B cell (primary cell): Measurements from ENCODE around the gene HCN4. TPM values are rescaled to one million over a fixed set of nuclear protein-coding genes. Genes with fewer than 3 reads are reported as not detected.

Experiments
- ATAC-seq: fragments of 200-7000 bp; cut with Tn5 transposase; one replicate; pipeline ENCODE4 v1.10.0; 2021; ENCODE audit warnings: low read depth, mild to moderate bottlenecking, moderate number of reproducible peaks, moderate library complexity
- CTCF ChIA-PET: fragments of 350-600 bp; sonication (Branson Sonifier 250); formaldehyde crosslinking; loops from one replicate; lab custom pipeline; 2021; ENCODE audit warnings: antibody characterized with exemption, inconsistent platforms; lab: Charles Lee
- POLR2A ChIA-PET: fragments of 350-600 bp; sonication (Branson Sonifier 250); formaldehyde crosslinking; loops from one replicate; lab custom pipeline; 2021; ENCODE audit warnings: antibody characterized with exemption; lab: Charles Lee
- DNase-seq: peaks from one replicate; pipeline ENCODE4 v3.0.0; 2013
- H2AFZ ChIP-seq: 2 replicates; pipeline ENCODE4 v1.6.1; 2012; ENCODE audit warnings: mild to moderate bottlenecking, low read depth, low read length; ENCODE audit not compliant: insufficient read depth, poor library complexity, severe bottlenecking
- H3K27ac ChIP-seq, 2 donors: 1 replicate in 1 of 2; 2 replicates in 1 of 2; pipeline ENCODE4 v1.5.1; 2012 to 2013; ENCODE audit warnings: low read length in 2 of 2, mild to moderate bottlenecking in 2 of 2, moderate library complexity in 1 of 2
- H3K27me3 ChIP-seq, 4 experiments: fragments of 200-600 bp in 1 of 4; sonication (generic) in 1 of 4; replicated peaks in 1 of 4; 1 replicate in 2 of 4; 2 replicates in 2 of 4; pipeline versions ENCODE4 v1.6.1 to v1.7.0; 2013 to 2016; ENCODE audit warnings: low read length in 3 of 4, mild to moderate bottlenecking in 2 of 4, mixed read lengths in 1 of 4, moderate library complexity in 1 of 4; ENCODE audit not compliant: insufficient read depth in 4 of 4, control insufficient read depth in 3 of 4; ENCODE audit errors: control extremely low read depth in 1 of 4
- H3K36me3 ChIP-seq, 2 experiments: replicated peaks in 1 of 2; 1 replicate in 1 of 2; 2 replicates in 1 of 2; pipeline versions ENCODE4 v1.6.1 to v1.7.1; 2013; ENCODE audit warnings: low read length in 1 of 2; ENCODE audit not compliant: insufficient read depth in 2 of 2, control insufficient read depth in 1 of 2; ENCODE audit errors: control extremely low read depth in 1 of 2, extremely low read depth in 1 of 2
- H3K4me1 ChIP-seq, 2 donors: fragments of 200-600 bp in 1 of 2; sonication (generic) in 1 of 2; 1 replicate in 1 of 2; 2 replicates in 1 of 2; pipeline versions ENCODE4 v1.5.1 to v1.6.1; 2013 to 2017; ENCODE audit warnings: low read length in 2 of 2; ENCODE audit not compliant: control insufficient read depth in 2 of 2, insufficient read depth in 2 of 2
- H3K4me2 ChIP-seq: replicated peaks from 2 replicates; pipeline ENCODE3; 2012; ENCODE audit warnings: mild to moderate bottlenecking, low read depth, low read length; ENCODE audit not compliant: poor library complexity, severe bottlenecking
- H3K4me3 ChIP-seq, 5 experiments: fragments of 200-600 bp in 1 of 5; sonication (generic) in 1 of 5; 1 replicate in 3 of 5; 2 replicates in 2 of 5; pipeline versions ENCODE4 v1.5.1 to v1.7.0; 2011 to 2016; ENCODE audit warnings: low read length in 4 of 5, mild to moderate bottlenecking in 4 of 5, low read depth in 2 of 5, control low read depth in 1 of 5, moderate library complexity in 1 of 5; ENCODE audit not compliant: insufficient read depth in 1 of 5; ENCODE audit errors: control extremely low read depth in 1 of 5, extremely low read depth in 1 of 5
- H3K79me2 ChIP-seq: fragments of 200-600 bp; sonication (generic); one replicate; pipeline ENCODE4 v1.6.0; 2016; ENCODE audit warnings: low read length; ENCODE audit not compliant: control insufficient read depth, insufficient read depth
- H3K9ac ChIP-seq: fragments of 200-600 bp; sonication (generic); 2 replicates; pipeline ENCODE4 v1.6.1; 2017; ENCODE audit warnings: mild to moderate bottlenecking, low read length, moderate library complexity
- H3K9me3 ChIP-seq, 3 donors: one replicate each; pipeline versions ENCODE4 v1.6.1 to v1.7.1; 2013; ENCODE audit warnings: low read length in 2 of 3; ENCODE audit not compliant: control insufficient read depth in 2 of 3, insufficient read depth in 1 of 3; ENCODE audit errors: control extremely low read depth in 1 of 3
- H4K20me1 ChIP-seq: 2 replicates; pipeline ENCODE4 v1.6.0; 2012; ENCODE audit warnings: mild to moderate bottlenecking, low read length; ENCODE audit not compliant: insufficient read depth, control insufficient read depth, poor library complexity, severe bottlenecking
- H3K27ac Mint-ChIP-seq: one replicate; pipeline ENCODE4 v1.8.0; 2021; ENCODE audit warnings: mixed read lengths
- H3K27me3 Mint-ChIP-seq: one replicate; pipeline ENCODE4 v1.8.0; 2021; ENCODE audit warnings: mixed read lengths
- H3K4me1 Mint-ChIP-seq: one replicate; pipeline ENCODE4 v1.8.0; 2021; ENCODE audit warnings: mixed read lengths
- H3K4me3 Mint-ChIP-seq: one replicate; pipeline ENCODE4 v1.8.0; 2021; ENCODE audit warnings: mixed read lengths
- H3K9me3 Mint-ChIP-seq: one replicate; pipeline ENCODE4 v1.8.0; 2022; ENCODE audit warnings: mixed read lengths; ENCODE audit not compliant: insufficient read depth
- EZH2 ChIP-seq: IDR thresholded peaks from 2 replicates; pipeline ENCODE4 v1.6.1; 2012; ENCODE audit warnings: borderline replicate concordance, low read depth, mild to moderate bottlenecking, moderate library complexity, low read length; ENCODE audit not compliant: insufficient read depth, poor library complexity, severe bottlenecking
- WGBS: methylation state at CpG from one replicate; pipeline ENCODE4 v1.1.5; 2013; ENCODE audit warnings: missing lambda C conversion rate; ENCODE audit not compliant: insufficient coverage; 5-methylcytosine and 5-hydroxymethylcytosine counted together
- intact Hi-C: fragments of 100-400 bp; cut with micrococcal nuclease; formaldehyde crosslinking; loops from one replicate; pipeline ENCODE4 v1.10.0; 2022
- polyA plus RNA-seq: library from polyadenylated mRNA; depleted of rRNA; stranded (reverse); fragments of >200 nt; gene quantifications from 2 replicates; pipeline ENCODE4 v1.2.3, GENCODE V29; 2012
- total RNA-seq, 2 donors: library from RNA; stranded (reverse); fragments of 120-200 nt in 1 of 2; gene quantifications; 1 replicate in 1 of 2; 2 replicates in 1 of 2; pipeline versions ENCODE4 v1.2.3 to v1.2.4, GENCODE V29; 2013 to 2022
- TF ChIP-seq, protein P1 (sequence below): fragments of 200-600 bp; IDR thresholded peaks from one replicate; pipeline ENCODE4 v1.8.0; 2022; ENCODE audit warnings: antibody characterized with exemption, mild to moderate bottlenecking

HCN4 gene
- total and polyA plus RNA-seq, 2 donors (not counting 1 experiment from before 2014, with no cell fraction given), result not detected

- H3K27me3 Mint-ChIP-seq, result peaks cover 4% of the 10 kb centered on the region
- H3K9ac ChIP-seq, result no peak overlapping the region
- ATAC-seq (no peak), DNase-seq (no peak)
- H3K4me3 ChIP-seq, result no peak overlapping the region
- H3K9me3 ChIP-seq, result peaks cover 0 to 4% (median 0%) of the 10 kb centered on the region in 3 donors
- CTCF ChIA-PET, result no interaction called here
- no peak overlapping the region for H3K4me2 ChIP-seq
- POLR2A ChIA-PET, result no interaction called here
- H3K4me3 Mint-ChIP-seq, result no peak overlapping the region
- H4K20me1 ChIP-seq, result no peaks in the 10 kb centered on the region
- H3K9me3 Mint-ChIP-seq, result no peaks in the 10 kb centered on the region
- H3K4me1 Mint-ChIP-seq, result no peaks in the 10 kb centered on the region
- no peak overlapping the region for H3K27ac Mint-ChIP-seq
- intact Hi-C loops, result no loop called here
- H3K36me3 ChIP-seq, result no peaks in the 10 kb centered on the region
- peaks cover 0 to 9% (median 0%) of the 10 kb centered on the region in 4 experiments for H3K27me3 ChIP-seq
- no peaks in the 10 kb centered on the region for H3K79me2 ChIP-seq
- TF ChIP-seq, protein P1, sequence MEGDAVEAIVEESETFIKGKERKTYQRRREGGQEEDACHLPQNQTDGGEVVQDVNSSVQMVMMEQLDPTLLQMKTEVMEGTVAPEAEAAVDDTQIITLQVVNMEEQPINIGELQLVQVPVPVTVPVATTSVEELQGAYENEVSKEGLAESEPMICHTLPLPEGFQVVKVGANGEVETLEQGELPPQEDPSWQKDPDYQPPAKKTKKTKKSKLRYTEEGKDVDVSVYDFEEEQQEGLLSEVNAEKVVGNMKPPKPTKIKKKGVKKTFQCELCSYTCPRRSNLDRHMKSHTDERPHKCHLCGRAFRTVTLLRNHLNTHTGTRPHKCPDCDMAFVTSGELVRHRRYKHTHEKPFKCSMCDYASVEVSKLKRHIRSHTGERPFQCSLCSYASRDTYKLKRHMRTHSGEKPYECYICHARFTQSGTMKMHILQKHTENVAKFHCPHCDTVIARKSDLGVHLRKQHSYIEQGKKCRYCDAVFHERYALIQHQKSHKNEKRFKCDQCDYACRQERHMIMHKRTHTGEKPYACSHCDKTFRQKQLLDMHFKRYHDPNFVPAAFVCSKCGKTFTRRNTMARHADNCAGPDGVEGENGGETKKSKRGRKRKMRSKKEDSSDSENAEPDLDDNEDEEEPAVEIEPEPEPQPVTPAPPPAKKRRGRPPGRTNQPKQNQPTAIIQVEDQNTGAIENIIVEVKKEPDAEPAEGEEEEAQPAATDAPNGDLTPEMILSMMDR, result no peak
- no peak for TF ChIP-seq EZH2
- H3K27ac ChIP-seq, result no peak overlapping the region
- H3K4me1 ChIP-seq, result no peaks in the 10 kb centered on the region
- WGBS, result 95% methylated on average over 6 of the region's 10 CpGs
- no peak overlapping the region for H2AFZ ChIP-seq
These were observed 16.7 kb downstream of the HCN4 start for GRCh38 chr15:73352082-73352481.

DNA sequence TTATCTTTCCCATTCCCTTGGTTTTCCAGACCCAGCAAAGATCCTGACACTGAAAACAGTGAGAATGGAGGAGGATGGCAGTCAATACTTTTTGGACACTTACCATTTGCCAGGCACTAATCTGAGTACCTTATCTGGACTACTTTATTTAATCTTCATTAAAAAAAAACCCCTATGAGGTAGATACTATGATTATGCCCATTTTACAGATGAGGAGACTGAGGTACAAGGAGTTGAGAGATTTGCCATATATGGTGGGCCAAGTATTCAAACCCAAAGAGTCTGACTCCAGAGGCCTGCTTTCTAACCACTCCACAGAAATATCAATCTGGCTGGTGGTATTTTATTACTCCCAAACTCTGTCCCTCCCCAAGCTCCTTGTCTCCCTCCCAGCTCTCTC, 19.6 kb downstream of the HCN4 start:
- H3K36me3 ChIP-seq, result no peaks in the 10 kb centered on the region
- TF ChIP-seq, protein P1, result no peak
- no peak for TF ChIP-seq EZH2
- no peaks in the 10 kb centered on the region for H3K9me3 Mint-ChIP-seq
- no peak overlapping the region for H3K9ac ChIP-seq
- H3K4me1 ChIP-seq, result no peaks in the 10 kb centered on the region
- no peak for ATAC-seq
- no peak for DNase-seq
- no peaks in the 10 kb centered on the region for H4K20me1 ChIP-seq
- H3K27ac ChIP-seq, result no peak overlapping the region
- H3K27me3 ChIP-seq, result peaks cover 0 to 4% (median 0%) of the 10 kb centered on the region in 4 experiments
- peaks cover 0 to 13% (median 0%) of the 10 kb centered on the region in 3 donors for H3K9me3 ChIP-seq
- no peak overlapping the region for H2AFZ ChIP-seq
- ChIA-PET POLR2A (no interaction called here), CTCF (no interaction called here)
- no peak overlapping the region for H3K4me3 ChIP-seq
- no peak overlapping the region for H3K4me3 Mint-ChIP-seq
- no peaks in the 10 kb centered on the region for H3K79me2 ChIP-seq
- H3K27ac Mint-ChIP-seq, result no peak overlapping the region
- H3K4me1 Mint-ChIP-seq, result no peaks in the 10 kb centered on the region
- intact Hi-C loops, result no loop called here
- no peak overlapping the region for H3K4me2 ChIP-seq
- H3K27me3 Mint-ChIP-seq, result no peaks in the 10 kb centered on the region
